T follicular helper cell (primary cell): ENCODE data around the gene SYT17.

Experiments used
- DNase-seq: peaks from one replicate; pipeline ENCODE4 v3.0.0-alpha.2; 2020; ENCODE audit warnings: low read depth

The SYT17 gene

GRCh38 chr16:19264123-19264673 lies 96.2 kb downstream of the SYT17 start:
- no peak for DNase-seq

GRCh38 chr16:19265380-19265930 lies 97.4 kb downstream of the SYT17 start:
- DNase-seq, result no peak

- DNase-seq, result no peak
These were observed 98.7 kb downstream of the SYT17 start for GRCh38 chr16:19266774-19267173.

GRCh38 chr16:19269098-19269497 lies 101.1 kb downstream of the SYT17 start:
- no peak for DNase-seq

GRCh38 chr16:19274165-19274797 lies 106.2 kb downstream of the SYT17 start:
- no peak for DNase-seq

- DNase-seq, result no peak
These were observed 110.4 kb downstream of the SYT17 start for GRCh38 chr16:19278403-19278802.

GRCh38 chr16:19281246-19281645 lies 113.2 kb downstream of the SYT17 start:
- no peak for DNase-seq

GRCh38 chr16:19282101-19282500 lies 114.1 kb downstream of the SYT17 start:
- no peak for DNase-seq

- DNase-seq, result no peak
These were observed 115.6 kb downstream of the SYT17 start for GRCh38 chr16:19283637-19284036.

GRCh38 chr16:19284207-19284606 lies 116.2 kb downstream of the SYT17 start:
- DNase-seq, result no peak

GRCh38 chr16:19285431-19285830 lies 117.4 kb downstream of the SYT17 start, which contains the start of gene CLEC19A:
CLEC19A (plus strand) TSS chr16:19285731; CDS start chr16:19285852, 121 bp downstream.
- no peak for DNase-seq

GRCh38 chr16:19286827-19287226 lies 118.8 kb downstream of the SYT17 start:
- DNase-seq, result no peak

- DNase-seq, result no peak
These were observed 119.2 kb downstream of the SYT17 start for GRCh38 chr16:19287241-19287640.

- DNase-seq, result no peak
These were observed 121.1 kb downstream of the SYT17 start for GRCh38 chr16:19288872-19289799.

- DNase-seq, result no peak
These were observed 121.9 kb downstream of the SYT17 start for GRCh38 chr16:19289811-19290485.

GRCh38 chr16:19290860-19291259 lies 122.8 kb downstream of the SYT17 start:
- DNase-seq, result no peak

GRCh38 chr16:19291475-19291874 lies 123.4 kb downstream of the SYT17 start:
- no peak for DNase-seq

- no peak for DNase-seq
These were observed 124.1 kb downstream of the SYT17 start for GRCh38 chr16:19292186-19292585.

GRCh38 chr16:19294156-19294649 lies 126.2 kb downstream of the SYT17 start:
- DNase-seq, result no peak

GRCh38 chr16:19295393-19295792 lies 127.4 kb downstream of the SYT17 start:
- no peak for DNase-seq

GRCh38 chr16:19297454-19297853 lies 129.4 kb downstream of the SYT17 start:
- no peak for DNase-seq

- no peak for DNase-seq
These were observed 131.5 kb downstream of the SYT17 start for GRCh38 chr16:19299565-19299964.
